CD4-positive, alpha-beta T cell (primary cell): ENCODE data around the gene RYK. TPM values are rescaled to one million over a fixed set of nuclear protein-coding genes. Genes with fewer than 3 reads are reported as not detected.
"Not testable (repeated sequence)": the region's sequence is repeated elsewhere in the genome, so short reads cannot be mapped to it uniquely, and the experiment has no call there.

Experiments
- ATAC-seq: fragments of 200-7000 bp; cut with Tn5 transposase; one replicate; pipeline ENCODE4 v1.10.0; 2022; ENCODE audit warnings: mild to moderate bottlenecking; ENCODE audit not compliant: poor library complexity
- CTCF ChIA-PET: fragments of 350-600 bp; sonication (Branson Sonifier 250); formaldehyde crosslinking; loops from one replicate; lab custom pipeline; 2021; ENCODE audit warnings: antibody characterized with exemption, inconsistent platforms; lab: Charles Lee
- POLR2A ChIA-PET: fragments of 350-600 bp; sonication (Branson Sonifier 250); formaldehyde crosslinking; loops from one replicate; lab custom pipeline; 2021; ENCODE audit warnings: antibody characterized with exemption, inconsistent platforms; lab: Charles Lee
- DNase-seq, 14 experiments: peaks; one replicate each; pipeline ENCODE4 v3.0.0-alpha.2; 2013 to 2020; ENCODE audit warnings: mixed read lengths in 2 of 14
- H3K27ac ChIP-seq, 2 donors: one replicate each; pipeline versions ENCODE4 v1.5.1 to v1.7.0; 2013; ENCODE audit warnings: low read length in 2 of 2, low read depth in 1 of 2, mild to moderate bottlenecking in 1 of 2
- H3K27me3 ChIP-seq, 2 experiments: 1 replicate in 1 of 2; 2 replicates in 1 of 2; pipeline versions ENCODE4 v1.6.1 to v1.7.0; 2013; ENCODE audit warnings: low read length in 2 of 2, control low read depth in 1 of 2, mild to moderate bottlenecking in 1 of 2, moderate library complexity in 1 of 2; ENCODE audit not compliant: insufficient read depth in 2 of 2, control insufficient read depth in 1 of 2
- H3K36me3 ChIP-seq: one replicate; pipeline ENCODE4 v1.6.1; 2013; ENCODE audit warnings: low read length, control low read depth; ENCODE audit not compliant: insufficient read depth
- H3K4me1 ChIP-seq: one replicate; pipeline ENCODE4 v1.6.1; 2013; ENCODE audit warnings: low read length, control low read depth; ENCODE audit not compliant: insufficient read depth
- H3K4me3 ChIP-seq: one replicate; pipeline ENCODE4 v1.5.1; 2013; ENCODE audit warnings: mild to moderate bottlenecking, low read length, moderate library complexity
- H3K9me3 ChIP-seq, 2 experiments: 1 replicate in 1 of 2; 2 replicates in 1 of 2; pipeline versions ENCODE4 v1.6.1 to v1.7.0; 2013; ENCODE audit warnings: low read length in 2 of 2, mild to moderate bottlenecking in 2 of 2, control low read depth in 1 of 2, moderate library complexity in 1 of 2; ENCODE audit not compliant: control insufficient read depth in 1 of 2, insufficient read depth in 1 of 2
- H3K27ac Mint-ChIP-seq: one replicate; pipeline ENCODE4 v1.8.0; 2020; ENCODE audit warnings: mixed read lengths
- H3K27me3 Mint-ChIP-seq: one replicate; pipeline ENCODE4 v1.8.0; 2021; ENCODE audit warnings: mixed read lengths
- H3K36me3 Mint-ChIP-seq: one replicate; pipeline ENCODE4 v1.8.0; 2021; ENCODE audit warnings: low read depth, mixed read lengths
- H3K4me1 Mint-ChIP-seq: one replicate; pipeline ENCODE4 v1.8.0; 2021; ENCODE audit warnings: low read depth, mixed read lengths
- H3K4me3 Mint-ChIP-seq: one replicate; pipeline ENCODE4 v1.8.0; 2020; ENCODE audit warnings: mild to moderate bottlenecking, mixed read lengths
- H3K9me3 Mint-ChIP-seq: one replicate; pipeline ENCODE4 v1.8.0; 2020; ENCODE audit warnings: mixed read lengths
- intact Hi-C, 2 experiments: fragments of 100-400 bp; cut with DNase I in 1 of 2; cut with micrococcal nuclease in 1 of 2; formaldehyde crosslinking; loops; one replicate each; pipeline versions ENCODE4 v1.15.1 to v1.9.0; 2023 to 2025; cut with DNase I, micrococcal nuclease
- total RNA-seq, 174 experiments: library from RNA in 2 of 174; stranded (reverse) in 2 of 174; gene quantifications; one replicate each; pipeline ENCODE4 v1.2.3 and lab custom pipeline; 2021 to 2026
- TF ChIP-seq, protein P1 (sequence below): fragments of 200-600 bp; IDR thresholded peaks from one replicate; pipeline ENCODE4 v1.8.0; 2022; ENCODE audit warnings: antibody characterized with exemption, mild to moderate bottlenecking

Gene RYK
- total RNA-seq, 2 experiments from 2014 or later, result 57.6 to 59.2 TPM

DNA sequence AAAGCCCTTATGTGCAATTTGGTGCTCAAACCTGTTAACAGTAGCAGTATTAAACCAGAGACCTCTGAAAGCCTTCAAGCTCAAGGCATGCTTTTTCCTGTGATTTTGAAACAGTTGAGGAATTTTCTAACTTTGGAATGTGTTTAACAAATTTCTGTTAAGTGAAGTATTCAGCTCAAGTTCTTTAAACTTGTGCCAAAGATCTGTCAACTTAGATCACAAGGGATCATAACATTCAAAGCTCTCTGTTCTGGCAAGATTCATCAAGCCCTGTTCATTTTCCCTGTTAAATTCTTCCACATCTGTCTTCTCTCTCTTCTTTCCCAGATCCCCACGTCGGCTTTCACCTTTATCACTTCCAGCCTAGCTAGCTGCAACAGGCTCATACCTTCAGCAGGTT, 28.8 kb upstream of the RYK start:
- TF ChIP-seq, protein P1, sequence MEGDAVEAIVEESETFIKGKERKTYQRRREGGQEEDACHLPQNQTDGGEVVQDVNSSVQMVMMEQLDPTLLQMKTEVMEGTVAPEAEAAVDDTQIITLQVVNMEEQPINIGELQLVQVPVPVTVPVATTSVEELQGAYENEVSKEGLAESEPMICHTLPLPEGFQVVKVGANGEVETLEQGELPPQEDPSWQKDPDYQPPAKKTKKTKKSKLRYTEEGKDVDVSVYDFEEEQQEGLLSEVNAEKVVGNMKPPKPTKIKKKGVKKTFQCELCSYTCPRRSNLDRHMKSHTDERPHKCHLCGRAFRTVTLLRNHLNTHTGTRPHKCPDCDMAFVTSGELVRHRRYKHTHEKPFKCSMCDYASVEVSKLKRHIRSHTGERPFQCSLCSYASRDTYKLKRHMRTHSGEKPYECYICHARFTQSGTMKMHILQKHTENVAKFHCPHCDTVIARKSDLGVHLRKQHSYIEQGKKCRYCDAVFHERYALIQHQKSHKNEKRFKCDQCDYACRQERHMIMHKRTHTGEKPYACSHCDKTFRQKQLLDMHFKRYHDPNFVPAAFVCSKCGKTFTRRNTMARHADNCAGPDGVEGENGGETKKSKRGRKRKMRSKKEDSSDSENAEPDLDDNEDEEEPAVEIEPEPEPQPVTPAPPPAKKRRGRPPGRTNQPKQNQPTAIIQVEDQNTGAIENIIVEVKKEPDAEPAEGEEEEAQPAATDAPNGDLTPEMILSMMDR, result no peak
- ChIA-PET POLR2A (no interaction called here), CTCF (no interaction called here)
- no peaks in the 10 kb centered on the region for H3K9me3 ChIP-seq
- H3K4me1 ChIP-seq, result no peaks in the 10 kb centered on the region
- DNase-seq (no peak), ATAC-seq (no peak)
- intact Hi-C loops, result no loop called here
- Mint-ChIP-seq H3K27ac (no peak overlapping the region), H3K4me3 (no peak overlapping the region), H3K9me3 (no peaks in the 10 kb centered on the region), H3K36me3 (no peaks in the 10 kb centered on the region), H3K27me3 (peaks cover 15% of the 10 kb centered on the region), H3K4me1 (no peaks in the 10 kb centered on the region)
- no peaks in the 10 kb centered on the region for H3K36me3 ChIP-seq
- H3K27ac ChIP-seq, result no peak overlapping the region
- no peaks in the 10 kb centered on the region for H3K27me3 ChIP-seq
- no peak overlapping the region for H3K4me3 ChIP-seq

DNA sequence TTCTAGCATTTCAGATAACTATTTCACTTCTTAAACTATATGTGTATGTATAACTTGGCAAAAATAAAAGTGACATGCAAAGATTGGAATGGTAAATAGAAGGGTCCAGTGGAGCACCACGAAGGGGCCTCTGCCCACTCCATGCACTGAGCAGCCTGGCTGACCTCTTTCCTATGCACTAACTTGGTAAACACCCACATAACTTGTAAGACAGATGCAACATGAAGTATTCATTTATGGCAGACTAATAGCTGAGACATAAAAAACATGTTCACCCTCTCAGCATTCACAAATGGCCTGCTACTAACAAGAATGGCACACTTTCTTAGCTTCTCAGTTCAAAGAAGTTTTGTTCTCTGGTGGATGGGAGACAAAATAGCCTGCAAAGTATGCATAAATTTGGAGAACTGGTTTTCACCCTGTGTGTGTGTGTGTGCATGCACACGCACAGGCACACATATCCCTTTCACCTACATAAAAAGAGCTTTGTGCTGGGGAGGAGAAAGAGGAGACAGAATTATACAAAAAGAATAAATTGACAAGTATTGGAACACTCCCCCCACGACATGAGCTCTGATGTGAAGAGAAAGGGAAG, 26.5 kb upstream of the RYK start:
- peaks cover 0 to 4% of the 10 kb centered on the region in 2 experiments for H3K27me3 ChIP-seq
- H3K4me1 ChIP-seq, result no peaks in the 10 kb centered on the region
- no peaks in the 10 kb centered on the region for H3K36me3 ChIP-seq
- peaks cover 0 to 4% of the 10 kb centered on the region in 2 experiments for H3K9me3 ChIP-seq
- intact Hi-C loops, result no loop called here
- H3K9me3 Mint-ChIP-seq, result no peaks in the 10 kb centered on the region
- H3K4me3 ChIP-seq, result no peak overlapping the region
- TF ChIP-seq, protein P1, result no peak
- no peaks in the 10 kb centered on the region for H3K36me3 Mint-ChIP-seq
- no peak overlapping the region for H3K27ac Mint-ChIP-seq
- ChIA-PET POLR2A (no interaction called here), CTCF (no interaction called here)
- DNase-seq, result no peak
- H3K27ac ChIP-seq, result no peak overlapping the region
- H3K4me1 Mint-ChIP-seq, result no peaks in the 10 kb centered on the region
- peaks cover 34% of the 10 kb centered on the region for H3K27me3 Mint-ChIP-seq
- no peak overlapping the region for H3K4me3 Mint-ChIP-seq
- ATAC-seq, result no peak

DNA sequence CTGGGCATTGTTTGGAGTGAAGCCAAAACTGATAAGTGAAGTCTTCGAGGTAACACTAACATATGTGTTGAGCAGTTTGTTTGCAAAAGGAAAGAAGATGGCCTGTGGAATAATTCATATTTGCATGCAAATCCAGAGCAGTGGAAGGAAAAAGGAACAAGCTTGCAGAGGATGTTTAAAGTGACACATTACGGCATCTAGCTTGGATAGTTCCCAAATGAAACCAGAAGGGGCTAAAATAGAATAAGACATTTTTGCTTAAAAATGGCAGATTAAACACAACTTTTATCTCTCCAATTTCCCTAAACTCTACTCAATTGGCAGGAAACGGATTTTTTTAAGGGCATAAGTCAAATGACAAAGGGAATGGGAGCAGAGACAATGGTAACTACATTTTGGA, 25.4 kb upstream of the RYK start:
- Histone ChIP-seq H3K9me3 (peaks cover 0 to 4% of the 10 kb centered on the region in 2 experiments), H3K36me3 (no peaks in the 10 kb centered on the region), H3K27ac (no peak overlapping the region), H3K27me3 (peaks cover 0 to 4% of the 10 kb centered on the region in 2 experiments), H3K4me3 (no peak overlapping the region), H3K4me1 (no peaks in the 10 kb centered on the region)
- ATAC-seq (no peak), DNase-seq (no peak)
- Mint-ChIP-seq H3K36me3 (no peaks in the 10 kb centered on the region), H3K4me3 (no peak overlapping the region), H3K27me3 (peaks cover 44% of the 10 kb centered on the region), H3K27ac (no peak overlapping the region), H3K4me1 (no peaks in the 10 kb centered on the region), H3K9me3 (no peaks in the 10 kb centered on the region)
- TF ChIP-seq, protein P1, result no peak
- ChIA-PET CTCF (no interaction called here), POLR2A (no interaction called here)
- intact Hi-C loops, result no loop called here

DNA sequence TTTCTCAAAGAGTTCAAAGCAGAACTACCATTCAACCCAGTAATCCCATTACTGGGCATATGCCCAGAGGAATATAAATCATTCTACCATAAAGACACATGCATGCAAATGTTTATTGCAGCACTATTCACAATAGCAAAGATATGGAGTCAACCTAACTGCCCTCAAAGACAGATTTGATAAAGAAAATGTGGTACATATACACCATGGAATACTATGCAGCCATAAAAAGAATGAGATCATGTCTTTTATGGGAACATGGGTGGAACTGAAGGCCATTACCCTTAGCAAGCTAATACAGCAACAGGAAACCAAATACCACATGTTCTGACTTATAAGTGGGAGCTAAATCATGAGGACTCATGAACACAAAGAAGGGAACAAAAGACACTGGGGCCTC, 24.5 kb upstream of the RYK start:
- intact Hi-C loops, H3K4me1 Mint-ChIP-seq, H3K27ac Mint-ChIP-seq, H3K27me3 ChIP-seq, H3K4me3 ChIP-seq, H3K9me3 ChIP-seq, POLR2A ChIA-PET, H3K4me1 ChIP-seq, H3K36me3 Mint-ChIP-seq, H3K36me3 ChIP-seq, H3K4me3 Mint-ChIP-seq, H3K27ac ChIP-seq, DNase-seq, ATAC-seq, CTCF ChIA-PET, H3K9me3 Mint-ChIP-seq: not testable (repeated sequence)
- peaks cover 43% of the 10 kb centered on the region for H3K27me3 Mint-ChIP-seq
